ENCODE data around the gene PIK3R1. TPM values are rescaled to one million over a fixed set of nuclear protein-coding genes. Genes with fewer than 3 reads are reported as not detected.
A peak's percentile ranks its signal among the peaks of the same experiment; 100 is the strongest.

PIK3R1 gene
- total and polyA plus RNA-seq, 2 of the 4 experiments (the other 2 are of a cell fraction): 2.4 to 9.3 TPM

- TF ChIP-seq FOS (IDR thresholded peaks at IDR 0.05; ENCODE audit: low read depth, low read length) (no peak), NFE2L2 (IDR thresholded peaks at IDR 0.05; ENCODE audit: low read depth, low read length) (no peak), USF2 (IDR thresholded peaks at IDR 0.05; ENCODE audit: low read depth, low read length) (no peak), POLR2A (IDR thresholded peaks at IDR 0.05; ENCODE audit: low read depth, low read length) (peak; percentile 92)
These were observed at the start of gene PIK3R1 (continued) for GRCh38 chr5:68215208-68215897.

GRCh38 chr5:68167195-68167651 lies 48.3 kb upstream of the PIK3R1 start:
- Histone ChIP-seq H3K27ac (ENCODE audit: insufficient read depth, low read length) (no peak overlapping the region), H4K20me1 (ENCODE audit: insufficient read depth, low read length) (no peaks in the 10 kb centered on the region), H4K5ac (ENCODE audit: low read depth, low read length) (no peak overlapping the region), H3K9me3 (ENCODE audit: control insufficient read depth, insufficient read depth, low read length) (no peaks in the 10 kb centered on the region), H2AK5ac (ENCODE audit: low read depth, low read length) (no peak overlapping the region), H3K27me3 (ENCODE audit: control insufficient read depth, insufficient read depth, low read length) (peaks cover 1% of the 10 kb centered on the region; the same call in 1 of the 2 replicates), H3K79me1 (ENCODE audit: low read depth in 1 of 2, low read length in 2 of 2) (no peaks in the 10 kb centered on the region), H2BK120ac (ENCODE audit: low read depth, low read length) (no peak overlapping the region), H3K36me3 (ENCODE audit: control insufficient read depth, insufficient read depth, low read length) (no peaks in the 10 kb centered on the region), H3K23ac (ENCODE audit: low read depth, low read length) (no peak overlapping the region), H2AK9ac (replicated peaks; ENCODE audit: low read depth, low read length, poor library complexity) (no peak overlapping the region), H3K4me3 (ENCODE audit: insufficient read depth, low read depth, low read length) (no peak overlapping the region), H3K18ac (ENCODE audit: low read depth, low read length) (no peak overlapping the region), H3K4me2 (ENCODE audit: low read depth, low read length) (no peak overlapping the region), H4K91ac (ENCODE audit: insufficient read depth, low read depth, low read length) (no peak overlapping the region), H3K9me1 (ENCODE audit: insufficient read depth, low read length) (no peaks in the 10 kb centered on the region), H4K8ac (ENCODE audit: low read depth in 2 of 2, low read length in 2 of 2) (no peak overlapping the region), H3K4me1 (ENCODE audit: control insufficient read depth, insufficient read depth, low read length) (no peaks in the 10 kb centered on the region), H2BK15ac (ENCODE audit: low read depth, low read length) (no peak overlapping the region), H3K9ac (ENCODE audit: low read depth, low read length) (no peak overlapping the region), H3K4ac (ENCODE audit: low read depth, low read length) (no peak overlapping the region), H2BK5ac (ENCODE audit: low read depth, low read length, poor library complexity, severe bottlenecking) (no peak overlapping the region), H3K56ac (ENCODE audit: extremely low read depth, insufficient read depth, low read length) (no peak overlapping the region), H2AFZ (replicated peaks; ENCODE audit: low read length, poor library complexity) (no peak overlapping the region), H3K14ac (replicated peaks; ENCODE audit: low read depth, low read length) (no peak overlapping the region), H2BK20ac (ENCODE audit: low read depth, low read length) (no peak overlapping the region)
- intact Hi-C loops (cut with micrococcal nuclease): no loop called here
- dilution Hi-C loops (cut with HindIII; ENCODE audit: low sequenced_read_pairs, unreplicated experiment): no loop called here
- WGBS, 2 experiments (ENCODE audit: extremely low coverage in 2 of 2, insufficient read length in 1 of 2): 94% methylated on average over 3 of the region's 4 CpGs; no CpG with 5 or more reads in 1 of the 2 experiments
- CTCF ChIA-PET: interaction anchor here (0.6 to 0.9 kb wide), 2 partner anchors 28 to 304 kb away, joined by 3 to 4 read pairs; no protein-coding TSS in a partner anchor
- ATAC-seq (ENCODE audit: low read depth) (no peak), DNase-seq (no peak)
- no TSS peak for BruUV-seq (replicated peaks)
- POLR2A ChIA-PET (ENCODE audit: unreplicated experiment): no interaction called here
- in situ Hi-C loops (cut with MboI; ENCODE audit: low sequenced_read_pairs): no loop called here
- TF ChIP-seq RFX5 (IDR thresholded peaks at IDR 0.05; ENCODE audit: low read depth, low read length): no peak
- no peak for TF ChIP-seq CHD1 (IDR thresholded peaks at IDR 0.05; ENCODE audit: low read depth, low read length)
- TF ChIP-seq BHLHE40 (IDR thresholded peaks at IDR 0.05; ENCODE audit: low read depth, low read length): no peak
- TF ChIP-seq RCOR1 (IDR thresholded peaks at IDR 0.05; ENCODE audit: insufficient replicate concordance, low read length): no peak
- TF ChIP-seq MAZ (IDR thresholded peaks at IDR 0.05; ENCODE audit: borderline replicate concordance, low read depth, low read length): no peak
- no peak for TF ChIP-seq NFE2L2 (IDR thresholded peaks at IDR 0.05; ENCODE audit: low read depth, low read length)
- TF ChIP-seq FOS (IDR thresholded peaks at IDR 0.05; ENCODE audit: low read depth, low read length): no peak
- no peak for TF ChIP-seq CTCF (conservative IDR thresholded peaks at IDR 0.05; ENCODE audit: low read depth, low read length)
- no peak for TF ChIP-seq RAD21 (IDR thresholded peaks at IDR 0.05; ENCODE audit: low read length)
- TF ChIP-seq MAFK (IDR thresholded peaks at IDR 0.05; ENCODE audit: low read depth, low read length): no peak
- no peak for TF ChIP-seq MXI1 (IDR thresholded peaks at IDR 0.05; ENCODE audit: borderline replicate concordance, low read depth, low read length)
- no peak for TF ChIP-seq USF2 (IDR thresholded peaks at IDR 0.05; ENCODE audit: low read depth, low read length)
